NCI-H1436 treated with DMSO at 0.1 percent for 48 hours (cell line): ENCODE measurements around the gene RASD1.
A peak's percentile ranks its signal among the peaks of the same experiment; 100 is the strongest.
"Not testable (repeated sequence)": the region's sequence is repeated elsewhere in the genome, so short reads cannot be mapped to it uniquely, and the experiment has no call there.

ENCODE experiments used
- DNase-seq: peaks from one replicate; lab custom pipeline; 2025; lab: John Stamatoyannopoulos, UW

Gene RASD1

GRCh38 chr17:17497065-17497844, 1.1 kb upstream of the RASD1 start:
- no peak for DNase-seq

GRCh38 chr17:17495536-17496188, 533 bp downstream of the RASD1 start:
- no peak for DNase-seq

DNA sequence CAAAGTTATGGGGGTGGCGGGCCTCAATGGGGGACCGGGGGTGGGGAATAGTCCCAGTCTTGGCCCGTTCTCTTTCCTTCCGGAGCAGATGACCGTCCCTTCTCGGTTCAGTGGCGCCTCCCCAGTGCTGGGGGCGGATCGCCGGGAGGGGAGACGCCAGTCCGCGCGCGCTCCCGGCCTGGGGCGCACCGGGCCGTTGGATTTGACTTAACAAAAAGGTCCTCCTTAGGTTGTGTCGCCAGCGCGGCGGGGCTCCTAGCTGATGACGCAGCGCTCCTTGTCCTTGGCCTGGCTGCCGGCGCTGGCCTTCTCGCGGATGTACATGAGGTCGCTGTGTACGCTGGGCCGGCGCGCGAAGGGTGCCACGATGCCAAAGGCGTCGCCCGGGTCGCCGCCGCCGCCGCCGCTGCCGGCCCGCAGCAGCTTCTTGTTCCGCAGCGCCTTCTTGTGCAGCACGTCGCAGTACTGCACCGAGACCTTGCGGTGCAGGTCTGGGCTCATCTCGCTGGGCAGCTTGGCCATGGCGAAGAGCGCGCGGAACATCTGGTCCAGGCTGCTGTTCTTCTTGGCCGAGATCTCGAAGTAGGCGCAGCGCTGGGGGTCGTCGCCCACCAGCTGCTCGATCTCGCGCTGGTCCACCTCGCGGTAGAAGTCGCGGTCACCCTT, 1.2 kb downstream of the RASD1 start:
- no peak for DNase-seq

DNA sequence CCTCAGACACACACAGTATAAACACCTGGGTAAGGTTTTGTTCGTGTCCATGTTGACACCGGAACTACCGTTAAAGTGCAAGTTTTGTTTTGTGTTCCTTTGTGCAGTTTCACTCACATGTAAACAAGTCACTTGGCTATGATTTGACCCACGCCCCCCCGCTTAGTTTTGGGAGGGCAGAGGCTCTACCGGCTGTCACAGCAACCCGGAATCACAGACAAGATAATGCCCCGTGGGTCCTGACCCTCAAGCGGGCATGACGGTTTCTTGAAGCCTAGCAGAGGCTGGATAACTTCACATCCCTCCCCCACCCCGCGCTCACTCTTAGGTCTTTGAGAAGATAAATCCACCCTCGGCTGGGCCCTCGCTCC, 1.7 kb downstream of the RASD1 start:
- DNase-seq: no peak

GRCh38 chr17:17493986-17494466, 2.2 kb downstream of the RASD1 start:
- DNase-seq: no peak

DNA sequence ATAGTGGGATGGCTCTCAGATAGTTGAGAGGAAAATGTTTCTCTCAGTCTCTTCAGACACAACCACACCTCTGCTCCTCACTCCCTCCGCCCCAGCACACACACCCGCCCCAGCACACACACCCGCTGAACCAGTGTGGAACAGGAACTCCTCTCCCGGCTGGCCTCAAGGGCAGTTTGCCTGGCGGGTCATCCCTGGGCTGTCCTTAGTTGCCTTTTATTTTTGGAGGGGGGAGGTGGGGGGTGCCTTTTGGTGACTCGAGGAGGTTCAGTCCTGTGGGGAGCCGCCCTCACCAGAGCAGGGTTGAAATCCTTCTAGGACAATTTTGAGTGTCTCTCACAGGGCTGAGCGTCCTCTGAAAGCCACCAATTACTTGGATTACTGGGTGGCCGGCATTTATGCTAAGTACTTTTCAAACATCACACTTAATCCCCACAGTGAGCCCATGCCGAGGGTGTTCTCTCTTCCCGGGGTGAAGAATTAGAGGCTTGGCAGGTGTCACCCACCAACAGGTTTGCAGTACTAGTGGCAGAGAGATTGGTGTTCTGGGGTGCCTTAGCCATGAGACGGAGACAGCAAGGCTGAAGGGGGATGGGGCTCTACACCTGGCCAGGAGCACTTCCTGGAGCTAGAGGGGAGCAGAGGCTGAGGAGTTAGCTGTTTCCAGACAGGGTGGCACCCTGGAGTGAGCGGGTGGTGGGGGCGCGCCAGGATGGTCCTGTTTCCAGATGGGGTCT, 2.8 kb downstream of the RASD1 start:
- DNase-seq: no peak

GRCh38 chr17:17492571-17492970, 3.6 kb downstream of the RASD1 start:
- DNase-seq: no peak

DNA sequence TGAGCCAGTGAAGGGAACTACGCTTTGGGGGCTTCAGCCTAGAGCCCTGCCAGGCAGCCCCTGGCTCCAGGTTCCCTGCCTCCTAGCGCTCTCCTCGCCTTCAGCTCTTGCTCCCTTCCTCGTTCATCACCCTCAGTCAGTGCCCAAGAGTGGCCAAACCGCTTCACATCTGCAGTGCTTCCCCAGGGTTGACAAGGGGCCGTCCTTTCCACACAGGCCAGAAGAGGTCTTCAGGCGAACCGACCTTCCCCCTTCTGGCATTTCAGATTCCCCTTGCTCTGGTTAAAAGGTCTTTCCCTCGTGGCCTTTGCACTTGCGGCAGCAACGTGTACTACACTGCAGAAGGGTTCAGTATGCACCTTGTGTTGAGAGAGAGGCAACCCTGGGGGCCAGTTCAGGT, 4.1 kb downstream of the RASD1 start:
- DNase-seq: no peak

DNA sequence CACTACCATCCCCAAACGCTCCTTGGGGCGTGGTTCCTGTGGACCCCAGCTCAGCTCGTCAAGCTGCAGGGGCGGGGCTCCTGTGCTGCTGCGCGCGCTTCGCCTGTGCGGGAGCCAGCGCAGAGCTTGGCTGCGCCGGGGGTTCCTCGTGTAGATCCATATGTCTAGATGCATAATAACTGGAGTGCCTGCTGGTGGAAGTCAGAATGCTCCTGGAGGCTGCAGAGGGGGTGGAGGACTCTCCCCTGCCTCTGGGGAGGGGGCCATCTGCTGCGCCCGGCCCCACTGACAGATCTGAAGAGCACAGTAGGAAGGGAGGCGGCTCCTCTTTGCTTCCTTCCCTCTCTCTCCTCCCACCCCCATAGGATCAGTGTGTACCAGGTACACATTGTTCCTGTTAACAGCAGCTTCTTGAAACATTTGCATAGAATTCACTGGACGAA, 4.6 kb downstream of the RASD1 start:
- DNase-seq: no peak

DNA sequence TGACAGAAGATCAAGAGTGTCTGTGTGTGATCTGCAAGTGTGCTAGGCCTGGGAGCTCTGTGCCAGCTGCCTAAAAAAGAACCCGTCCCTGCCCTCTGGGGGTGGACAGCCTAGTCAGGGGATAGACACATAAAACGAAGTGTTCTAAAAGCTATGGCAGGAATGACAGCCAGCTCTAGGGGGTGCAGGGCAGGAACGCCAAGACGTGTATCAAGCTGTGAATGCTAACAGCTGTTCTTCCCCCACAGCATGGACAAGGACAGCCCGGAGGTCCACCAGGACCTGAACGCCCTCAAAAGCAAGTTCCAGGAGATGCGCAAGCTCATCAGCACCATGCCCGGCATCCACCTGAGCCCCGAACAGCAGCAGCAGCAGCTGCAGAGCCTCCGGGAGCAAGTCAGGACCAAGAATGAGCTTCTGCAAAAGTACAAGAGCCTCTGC, 5.1 kb downstream of the RASD1 start:
- DNase-seq: no peak

GRCh38 chr17:17487998-17488397, 8.2 kb downstream of the RASD1 start:
- DNase-seq: no peak

DNA sequence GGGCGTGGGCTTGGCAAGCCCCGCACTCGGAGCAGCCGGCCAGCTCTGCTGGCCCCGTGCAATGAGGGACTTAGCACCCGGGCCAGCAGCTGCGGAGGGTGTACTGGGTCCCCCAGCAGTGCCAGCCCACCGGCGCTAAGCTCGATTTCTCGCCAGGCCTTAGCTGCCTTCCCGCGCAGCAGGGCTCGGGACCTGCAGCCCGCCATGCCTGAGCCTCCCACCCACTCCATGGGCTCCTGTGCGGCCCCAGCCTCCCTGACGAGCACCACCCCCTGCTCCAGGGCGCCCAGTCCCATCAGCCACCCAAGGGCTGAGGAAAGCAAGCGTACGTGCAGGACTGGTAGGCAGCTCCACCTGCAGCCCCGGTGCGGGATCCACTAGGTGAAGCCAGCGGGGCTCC, 9.8 kb downstream of the RASD1 start:
- DNase-seq: not testable (repeated sequence)

- no peak for DNase-seq
Observed at GRCh38 chr17:17485420-17485819, 10.8 kb downstream of the RASD1 start.

GRCh38 chr17:17484451-17484899, 11.7 kb downstream of the RASD1 start:
- no peak for DNase-seq

GRCh38 chr17:17481860-17482259, 14.3 kb downstream of the RASD1 start:
- no peak for DNase-seq

DNA sequence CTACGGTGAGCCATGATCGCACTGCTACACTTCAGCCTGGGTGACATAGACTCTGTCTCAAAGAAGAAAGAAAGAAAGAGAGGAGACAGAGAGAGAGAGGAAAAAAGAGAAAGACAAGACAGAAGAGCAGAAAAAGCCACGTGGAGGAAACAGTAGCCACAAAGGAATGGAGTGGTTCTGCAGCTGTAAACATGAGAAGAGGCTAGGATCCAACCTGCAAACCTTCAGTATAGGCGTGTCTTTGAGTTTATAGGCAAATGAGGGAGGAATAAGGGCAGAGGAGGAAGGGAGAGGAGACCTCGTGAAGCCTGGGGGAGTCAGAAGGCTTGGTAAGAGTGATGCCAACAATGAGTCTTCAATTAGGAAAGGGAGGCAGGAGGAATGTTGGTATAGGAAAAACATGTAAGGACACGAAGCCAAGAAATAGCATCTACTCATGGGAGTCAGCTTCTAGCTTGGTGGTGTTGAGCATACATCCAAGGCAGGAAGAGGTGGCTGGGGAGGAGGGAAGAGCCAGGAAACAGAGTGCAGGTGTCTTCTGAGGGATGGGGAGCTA, 15.5 kb downstream of the RASD1 start:
- DNase-seq: no peak

DNA sequence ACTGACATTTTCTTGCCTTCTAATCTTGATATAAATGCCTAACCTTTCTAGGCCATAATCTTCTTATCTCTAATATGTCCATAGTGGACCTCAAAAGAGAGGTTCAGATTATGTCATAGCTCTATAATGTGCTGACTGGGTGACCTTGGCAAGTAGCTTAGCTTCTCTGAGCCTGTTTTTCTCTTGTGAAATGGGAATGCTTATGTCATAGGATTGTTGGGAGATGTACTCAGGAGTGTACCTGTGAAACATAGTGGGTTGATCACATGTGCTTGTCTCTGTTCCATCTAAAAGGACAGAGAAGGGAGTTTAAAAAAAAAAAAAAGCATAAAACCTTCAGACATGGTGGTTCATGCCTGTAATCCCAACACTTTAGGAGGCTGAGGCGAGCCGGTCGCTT, 17.0 kb downstream of the RASD1 start:
- DNase-seq: no peak

- peak; percentile 70 for DNase-seq
Observed at GRCh38 chr17:17476865-17477467, 19.2 kb downstream of the RASD1 start, which contains the start of gene MED9. Gene MED9 (plus strand): TSS chr17:17477000. CDS start chr17:17477042, 42 bp downstream.

GRCh38 chr17:17474341-17474740, 21.9 kb downstream of the RASD1 start:
- no peak for DNase-seq

DNA sequence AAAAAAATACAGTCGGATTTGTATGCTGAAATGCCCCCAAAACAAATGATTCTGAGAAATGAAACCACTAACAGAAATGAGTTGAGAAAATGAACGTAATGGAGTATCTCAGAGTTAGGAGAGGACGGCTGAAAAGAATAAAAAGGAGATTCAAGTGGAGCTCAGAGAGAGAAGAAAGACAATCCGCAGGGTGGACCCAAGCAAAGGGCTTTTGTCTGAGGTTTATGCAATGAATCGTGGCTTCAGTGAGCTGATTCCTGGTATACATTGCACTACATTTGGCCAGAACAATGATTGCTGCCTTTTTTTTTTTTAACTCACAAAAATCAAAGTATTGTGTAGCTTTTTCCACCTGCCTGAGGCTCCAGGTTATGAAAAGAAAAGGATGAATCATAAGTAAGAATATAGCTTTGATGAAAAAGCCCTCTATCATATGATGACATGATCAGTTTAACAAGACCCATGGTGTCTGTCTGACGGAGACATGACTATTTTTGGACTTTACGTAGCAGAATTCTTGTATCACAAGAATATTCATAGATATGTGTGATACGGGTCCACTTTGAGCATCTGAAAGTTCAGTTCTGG, 23.8 kb downstream of the RASD1 start:
- no peak for DNase-seq

DNA sequence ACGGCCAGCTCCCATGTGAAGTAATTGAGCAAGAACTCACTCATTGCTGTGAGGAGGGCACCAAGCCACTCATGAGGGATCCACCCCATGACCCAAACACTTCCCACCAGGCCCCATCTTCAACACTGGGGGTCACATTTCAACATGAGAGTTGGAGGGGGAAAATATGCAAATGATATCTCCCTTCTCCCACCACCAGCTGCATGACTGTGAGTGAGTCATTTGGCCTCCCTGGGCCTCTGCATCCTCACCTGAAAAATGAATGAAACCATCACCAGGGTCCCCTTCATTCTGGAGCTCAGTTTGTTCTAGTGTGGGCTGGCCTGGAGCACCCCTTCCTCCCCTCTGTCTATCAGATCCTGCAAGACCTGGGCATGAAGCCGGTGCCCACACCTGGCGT, 26.2 kb downstream of the RASD1 start:
- no peak for DNase-seq
